GM19397 (cell line): ENCODE data around the gene ZNF408.

Experiments
- ATAC-seq: cut with Tn5 transposase; IDR thresholded peaks from one replicate; pipeline ENCODE4 v1.9.1; 2021; ENCODE audit warnings: mild to moderate bottlenecking, moderate library complexity; ENCODE audit not compliant: unreplicated experiment

ZNF408 gene

GRCh38 chr11:46675949-46676348 lies 24.9 kb upstream of the ZNF408 start:
- ATAC-seq = no peak

GRCh38 chr11:46676436-46677158 lies 24.2 kb upstream of the ZNF408 start:
- no peak for ATAC-seq

GRCh38 chr11:46677169-46677568 lies 23.7 kb upstream of the ZNF408 start:
- no peak for ATAC-seq

GRCh38 chr11:46677991-46678740 lies 22.7 kb upstream of the ZNF408 start:
- no peak for ATAC-seq

GRCh38 chr11:46678741-46679130 lies 22.1 kb upstream of the ZNF408 start:
- ATAC-seq = no peak

- no peak for ATAC-seq
Observed at GRCh38 chr11:46679241-46680163, 21.3 kb upstream of the ZNF408 start.

GRCh38 chr11:46680164-46680760 lies 20.6 kb upstream of the ZNF408 start:
- ATAC-seq = no peak

- no peak for ATAC-seq
Observed at GRCh38 chr11:46680815-46681214, 20.0 kb upstream of the ZNF408 start.

- ATAC-seq = no peak
Observed at GRCh38 chr11:46681814-46682213, 19.0 kb upstream of the ZNF408 start.

- no peak for ATAC-seq
Observed at GRCh38 chr11:46682773-46683752, 17.8 kb upstream of the ZNF408 start.

- no peak for ATAC-seq
Observed at GRCh38 chr11:46684367-46684766, 16.5 kb upstream of the ZNF408 start.

GRCh38 chr11:46686886-46687795 lies 13.7 kb upstream of the ZNF408 start:
- ATAC-seq = no peak

- ATAC-seq = no peak
Observed at GRCh38 chr11:46690702-46691101, 10.1 kb upstream of the ZNF408 start.

GRCh38 chr11:46692450-46692849 lies 8.4 kb upstream of the ZNF408 start:
- ATAC-seq = no peak

GRCh38 chr11:46693597-46694012 lies 7.2 kb upstream of the ZNF408 start:
- ATAC-seq = no peak

GRCh38 chr11:46694072-46694471 lies 6.8 kb upstream of the ZNF408 start:
- ATAC-seq = no peak

GRCh38 chr11:46694607-46695006 lies 6.2 kb upstream of the ZNF408 start:
- ATAC-seq = no peak

GRCh38 chr11:46695345-46696211 lies 5.3 kb upstream of the ZNF408 start:
- no peak for ATAC-seq
